PC-9 (cell line): ENCODE data around the gene SMPD3. TPM values are rescaled to one million over a fixed set of nuclear protein-coding genes. Genes with fewer than 3 reads are reported as not detected.

Experiments used
- BruUV-seq: library from RNA; stranded (reverse); fragments of 400-500 nt; replicated peaks from 2 replicates; lab custom pipeline; 2021; lab: Mats Ljungman, UMichigan
- CTCF ChIA-PET: fragments of 300-600 bp; sonication (Branson Sonifier 250); formaldehyde crosslinking; loops from one replicate; lab custom pipeline; 2022; ENCODE audit warnings: antibody characterized with exemption; lab: Charles Lee
- POLR2A ChIA-PET: fragments of 300-600 bp; sonication (Branson Sonifier 250); formaldehyde crosslinking; loops from one replicate; lab custom pipeline; 2022; ENCODE audit warnings: antibody characterized with exemption; ENCODE audit not compliant: unreplicated experiment; lab: Charles Lee
- DNase-seq, 2 experiments: peaks; one replicate each; pipeline versions ENCODE4 v3.0.0 to v3.0.0-alpha.2; 2015 to 2022; ENCODE audit warnings: mixed read lengths in 1 of 2
- H2AFZ ChIP-seq: fragments of 200-600 bp; sonication (generic); 2 replicates; pipeline ENCODE4 v1.8.1; 2017; ENCODE audit warnings: antibody characterized with exemption
- H3F3A ChIP-seq: fragments of 200-600 bp; sonication (generic); 2 replicates; pipeline ENCODE4 v1.8.1; 2017; ENCODE audit warnings: antibody characterized with exemption, mild to moderate bottlenecking, low read depth; ENCODE audit not compliant: insufficient read depth
- H3K27ac ChIP-seq: fragments of 200-600 bp; sonication (generic); 2 replicates; pipeline ENCODE4 v1.6.1; 2016; ENCODE audit warnings: mixed run types
- H3K27me3 ChIP-seq: fragments of 200-600 bp; sonication (generic); 2 replicates; pipeline ENCODE4 v1.6.1; 2016; ENCODE audit warnings: low read depth, mixed run types; ENCODE audit not compliant: insufficient read depth
- H3K36me3 ChIP-seq: fragments of 200-600 bp; sonication (generic); 2 replicates; pipeline ENCODE4 v1.6.1; 2016; ENCODE audit warnings: low read depth, mixed run types
- H3K4me1 ChIP-seq: fragments of 200-600 bp; sonication (generic); replicated peaks from 2 replicates; pipeline ENCODE4 v1.6.1; 2016; ENCODE audit warnings: mixed run types; ENCODE audit not compliant: insufficient read depth
- H3K4me2 ChIP-seq: fragments of 200-600 bp; sonication (generic); 2 replicates; pipeline ENCODE4 v1.6.1; 2017; ENCODE audit warnings: mixed run types
- H3K4me3 ChIP-seq: fragments of 200-600 bp; sonication (generic); 2 replicates; pipeline ENCODE4 v1.6.1; 2016; ENCODE audit warnings: mixed run types
- H3K79me2 ChIP-seq: fragments of 200-600 bp; sonication (generic); 2 replicates; pipeline ENCODE4 v1.6.1; 2017; ENCODE audit warnings: low read depth, mixed run types
- H3K9me2 ChIP-seq: fragments of 200-600 bp; sonication (generic); 2 replicates; pipeline ENCODE4 v1.8.1; 2017; ENCODE audit warnings: mild to moderate bottlenecking; ENCODE audit not compliant: insufficient read depth
- H3K9me3 ChIP-seq: fragments of 200-600 bp; sonication (generic); 2 replicates; pipeline ENCODE4 v1.8.1; 2016; ENCODE audit warnings: low read depth; ENCODE audit not compliant: insufficient read depth
- H4K20me1 ChIP-seq: fragments of 200-600 bp; sonication (generic); 2 replicates; pipeline ENCODE4 v1.8.1; 2017; ENCODE audit not compliant: insufficient read depth
- EZH2 ChIP-seq: fragments of 200-600 bp; sonication (generic); IDR thresholded peaks from 2 replicates; pipeline ENCODE4 v1.8.0; 2017; ENCODE audit warnings: antibody characterized with exemption, low read depth
- intact Hi-C: fragments of 100-400 bp; cut with micrococcal nuclease; formaldehyde crosslinking; loops from one replicate; pipeline ENCODE4 v1.10.0; 2022; ENCODE audit not compliant: unreplicated experiment
- total RNA-seq: library from RNA; stranded (reverse); gene quantifications from 2 replicates; pipeline ENCODE4 v1.2.3, GENCODE V29; 2021
- TF ChIP-seq, protein P1 (sequence below): fragments of 200-600 bp; sonication (generic); conservative IDR thresholded peaks from 2 replicates; pipeline ENCODE4 v1.6.1; 2017; ENCODE audit warnings: mixed run types, antibody characterized with exemption, mild to moderate bottlenecking, moderate library complexity

SMPD3 gene
- total RNA-seq, 1 experiment from 2014 or later = 0.94 TPM

DNA sequence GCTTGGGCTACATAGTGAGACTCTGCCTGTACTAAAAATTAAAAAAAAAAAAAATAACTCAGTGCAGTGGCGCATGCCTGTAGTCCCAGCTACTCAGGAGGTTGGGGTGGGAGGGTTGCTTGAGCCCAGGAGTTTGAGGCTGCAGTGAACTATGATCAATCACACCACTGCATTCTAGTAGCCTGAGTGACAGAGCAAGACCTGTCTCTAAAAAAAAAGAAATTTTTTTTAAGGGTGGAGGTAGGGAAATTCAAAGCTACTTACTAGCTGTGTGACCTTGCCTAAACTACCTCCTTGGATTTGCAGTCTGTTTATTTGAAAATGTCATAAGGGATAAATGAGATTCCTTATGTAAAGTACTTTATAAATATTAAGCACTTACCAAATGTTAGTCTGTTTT lies 3.4 kb upstream of the SMPD3 start:
- peaks cover 30% of the 10 kb centered on the region for H3K4me1 ChIP-seq
- H3K79me2 ChIP-seq = no peaks in the 10 kb centered on the region
- peak overlapping the region; percentile 49 for H3K27ac ChIP-seq
- peaks cover 3% of the 10 kb centered on the region; the same call in 1 of the 2 replicates for H3K9me3 ChIP-seq
- no peak for DNase-seq
- ChIA-PET CTCF (no interaction called here), POLR2A (interaction anchor here (0.5 kb wide), 1 partner anchor 1275 kb away, joined by 4 read pairs; the partner anchor contains the start of gene NQO1)
- H3K36me3 ChIP-seq = no peaks in the 10 kb centered on the region
- H3F3A ChIP-seq = no peaks in the 10 kb centered on the region
- H3K4me3 ChIP-seq = no peak overlapping the region
- no peaks in the 10 kb centered on the region for H4K20me1 ChIP-seq
- H2AFZ ChIP-seq = no peak overlapping the region
- BruUV-seq = no TSS peak
- no peaks in the 10 kb centered on the region for H3K9me2 ChIP-seq
- intact Hi-C loops = no loop called here
- TF ChIP-seq, protein P1, sequence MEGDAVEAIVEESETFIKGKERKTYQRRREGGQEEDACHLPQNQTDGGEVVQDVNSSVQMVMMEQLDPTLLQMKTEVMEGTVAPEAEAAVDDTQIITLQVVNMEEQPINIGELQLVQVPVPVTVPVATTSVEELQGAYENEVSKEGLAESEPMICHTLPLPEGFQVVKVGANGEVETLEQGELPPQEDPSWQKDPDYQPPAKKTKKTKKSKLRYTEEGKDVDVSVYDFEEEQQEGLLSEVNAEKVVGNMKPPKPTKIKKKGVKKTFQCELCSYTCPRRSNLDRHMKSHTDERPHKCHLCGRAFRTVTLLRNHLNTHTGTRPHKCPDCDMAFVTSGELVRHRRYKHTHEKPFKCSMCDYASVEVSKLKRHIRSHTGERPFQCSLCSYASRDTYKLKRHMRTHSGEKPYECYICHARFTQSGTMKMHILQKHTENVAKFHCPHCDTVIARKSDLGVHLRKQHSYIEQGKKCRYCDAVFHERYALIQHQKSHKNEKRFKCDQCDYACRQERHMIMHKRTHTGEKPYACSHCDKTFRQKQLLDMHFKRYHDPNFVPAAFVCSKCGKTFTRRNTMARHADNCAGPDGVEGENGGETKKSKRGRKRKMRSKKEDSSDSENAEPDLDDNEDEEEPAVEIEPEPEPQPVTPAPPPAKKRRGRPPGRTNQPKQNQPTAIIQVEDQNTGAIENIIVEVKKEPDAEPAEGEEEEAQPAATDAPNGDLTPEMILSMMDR = no peak
- no peak for TF ChIP-seq EZH2
- H3K27me3 ChIP-seq = no peaks in the 10 kb centered on the region
- peak overlapping the region; percentile 47 for H3K4me2 ChIP-seq

DNA sequence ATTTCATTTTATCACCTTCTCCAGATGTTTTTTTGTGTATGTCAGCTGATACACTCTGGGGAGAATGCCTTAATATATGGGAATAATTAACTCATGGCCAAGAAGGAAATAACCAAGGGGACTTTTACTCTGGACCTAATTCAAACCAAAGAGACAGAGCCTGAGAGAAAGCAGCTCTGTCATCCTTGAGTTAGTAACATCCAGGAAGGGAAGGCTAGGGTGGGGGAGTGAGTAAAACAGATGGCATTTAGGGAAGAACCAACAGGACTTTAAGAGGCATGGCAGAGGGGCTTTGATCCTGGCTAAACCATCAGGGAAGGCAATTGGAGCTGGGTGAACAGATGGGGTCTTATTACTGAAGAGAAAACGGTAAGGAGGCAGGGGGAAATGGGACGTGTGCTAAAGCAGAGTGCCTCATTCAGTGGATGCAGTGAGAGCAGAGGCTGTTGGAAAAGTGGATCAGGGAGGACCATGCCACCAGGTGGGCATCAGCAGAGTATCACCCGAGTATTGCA lies 2.5 kb upstream of the SMPD3 start:
- CTCF ChIA-PET = no interaction called here

DNA sequence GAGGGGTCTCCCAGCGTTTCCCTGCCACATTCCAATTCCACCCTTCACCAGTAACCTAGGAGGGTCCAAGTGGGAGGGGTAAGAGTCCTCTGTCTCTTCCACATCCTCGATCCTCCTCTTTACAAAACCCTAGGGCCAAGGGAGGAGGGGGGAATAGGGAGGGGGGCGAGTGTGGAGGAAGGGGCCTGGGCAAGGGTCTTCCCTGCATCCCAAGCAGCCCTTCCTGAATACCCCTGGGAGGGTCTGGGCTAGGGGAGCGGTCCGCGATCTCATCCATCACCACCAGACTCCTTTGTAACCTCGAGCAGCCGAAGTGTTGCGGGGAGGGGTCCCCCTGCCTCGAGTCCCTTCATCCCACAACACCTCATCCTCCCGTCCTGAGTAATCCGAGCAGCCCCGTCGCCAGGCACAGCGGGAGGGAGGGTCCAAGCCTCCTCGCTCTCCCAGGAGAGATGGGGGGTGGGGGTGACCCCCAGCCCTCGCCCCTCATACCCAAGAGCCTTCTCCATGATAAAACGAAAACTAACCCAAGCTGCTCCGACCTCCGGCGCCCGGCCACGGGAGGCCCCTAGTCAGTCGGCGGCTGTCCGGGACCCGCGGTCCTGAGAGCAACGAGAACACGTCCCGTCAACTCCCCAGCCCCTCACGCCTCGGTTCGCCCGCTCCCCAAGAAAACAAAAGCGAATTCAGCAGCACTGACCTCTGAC lies 502 bp downstream of the SMPD3 start:
- no peaks in the 10 kb centered on the region for H3K27me3 ChIP-seq
- intact Hi-C loops = no loop called here
- no peaks in the 10 kb centered on the region for H3K9me2 ChIP-seq
- H3K4me1 ChIP-seq = peaks cover 28% of the 10 kb centered on the region
- H3K9me3 ChIP-seq = no peaks in the 10 kb centered on the region
- no peak overlapping the region for H3K27ac ChIP-seq
- no peaks in the 10 kb centered on the region for H3K79me2 ChIP-seq
- ChIA-PET POLR2A (no interaction called here), CTCF (no interaction called here)
- no peak for DNase-seq
- H3K4me3 ChIP-seq = no peak overlapping the region
- TF ChIP-seq, protein P1 = no peak
- no peak for TF ChIP-seq EZH2
- BruUV-seq = no TSS peak
- H3K4me2 ChIP-seq = peak overlapping the region; percentile 32
- H4K20me1 ChIP-seq = no peaks in the 10 kb centered on the region
- H2AFZ ChIP-seq = no peak overlapping the region
- H3K36me3 ChIP-seq = no peaks in the 10 kb centered on the region
- no peaks in the 10 kb centered on the region for H3F3A ChIP-seq

More for the DNA sequence above, 2.5 kb upstream of the SMPD3 start:
- Histone ChIP-seq H3K4me2 (no peak overlapping the region), H3K27ac (no peak overlapping the region; the same call in 1 of the 2 replicates), H3K36me3 (no peaks in the 10 kb centered on the region), H3K27me3 (no peaks in the 10 kb centered on the region), H3K9me2 (no peaks in the 10 kb centered on the region), H3K9me3 (peaks cover 3% of the 10 kb centered on the region; the same call in 1 of the 2 replicates), H2AFZ (no peak overlapping the region), H3F3A (no peaks in the 10 kb centered on the region), H3K4me3 (no peak overlapping the region), H4K20me1 (no peaks in the 10 kb centered on the region), H3K4me1 (peaks cover 30% of the 10 kb centered on the region), H3K79me2 (no peaks in the 10 kb centered on the region)
- POLR2A ChIA-PET = no interaction called here
- no TSS peak for BruUV-seq
- TF ChIP-seq EZH2 = no peak
- TF ChIP-seq, protein P1 = no peak
- DNase-seq = no peak
- intact Hi-C loops = no loop called here
